Measurements from ENCODE around the gene CDKN1C.

Gene CDKN1C

DNA sequence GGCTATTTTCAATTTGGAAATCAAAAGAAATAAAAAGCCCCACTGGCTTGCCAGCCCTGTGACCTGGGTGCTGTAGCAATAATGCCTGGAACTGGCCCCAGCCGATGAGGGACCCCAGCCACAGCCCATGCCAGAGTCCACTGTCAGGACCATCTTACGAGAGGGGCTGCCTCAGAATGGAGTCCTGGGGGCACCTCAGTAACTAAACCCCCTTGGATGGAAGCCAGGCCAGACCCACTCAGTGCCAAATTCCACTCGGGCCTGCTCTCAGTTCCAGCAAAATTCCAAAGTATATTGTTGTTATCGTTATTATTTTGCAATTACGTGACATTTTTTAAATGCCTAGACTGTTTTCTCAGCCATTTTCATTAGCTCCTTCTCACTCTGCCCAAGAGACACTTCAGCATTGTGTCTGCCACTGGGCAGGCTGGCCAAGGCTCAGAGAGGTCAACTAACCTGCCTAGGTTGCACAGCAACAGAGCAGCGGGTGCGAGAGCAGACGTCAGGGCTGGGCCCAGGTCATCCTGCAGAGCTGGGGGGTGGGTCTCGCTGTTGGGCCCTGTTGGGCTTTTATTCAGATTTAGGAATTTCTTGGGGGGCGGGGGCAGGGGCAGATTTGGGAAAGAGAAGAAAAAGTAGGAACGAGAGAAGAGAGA, 19.5 kb downstream of the CDKN1C start:
- TF ChIP-seq NFRKB (IDR thresholded peaks at IDR 0.05) (no peak), BHLHE40 (IDR thresholded peaks at IDR 0.05; ENCODE audit: borderline replicate concordance) (no peak), HDGF (IDR thresholded peaks at IDR 0.05; ENCODE audit: borderline replicate concordance) (no peak), FOXK2 (IDR thresholded peaks at IDR 0.05) (no peak), SP1 (IDR thresholded peaks at IDR 0.05) (no peak), SUZ12 (IDR thresholded peaks at IDR 0.05) (no peak), FOXA1 (IDR thresholded peaks at IDR 0.05) (no peak), CTBP1 (IDR thresholded peaks at IDR 0.05; ENCODE audit: borderline replicate concordance) (no peak)
- POLR2A ChIA-PET: no interaction called here
- CTCF ChIA-PET: interaction anchor here (0.8 kb wide), 1 partner anchor 29 kb away, joined by 3 read pairs; no protein-coding TSS in a partner anchor
- DNase-seq (ENCODE audit: extremely low spot score): no peak

DNA sequence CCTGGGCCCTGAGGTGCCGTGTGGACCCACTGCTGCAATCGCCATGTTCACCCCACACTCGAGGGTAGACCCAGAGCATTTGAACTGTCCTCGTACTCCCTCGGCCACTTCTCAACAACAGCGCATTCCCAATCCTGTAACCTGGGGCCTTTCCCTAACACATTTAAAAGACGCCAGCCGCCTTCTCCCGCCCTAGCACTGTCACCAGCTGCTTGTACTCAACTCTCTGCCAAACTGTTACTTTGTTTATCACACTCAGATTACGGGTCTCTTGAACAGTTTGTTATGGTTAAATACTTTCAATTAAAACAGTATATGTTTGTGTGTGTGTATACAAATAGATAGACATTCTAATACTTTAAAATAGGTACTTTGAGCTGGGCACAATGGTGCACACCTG, 20.7 kb downstream of the CDKN1C start:
- ChIA-PET CTCF (interaction anchor here (0.8 kb wide), 1 partner anchor 28 kb away, joined by 3 read pairs; no protein-coding TSS in a partner anchor), POLR2A (no interaction called here)
- TF ChIP-seq L3MBTL2 (conservative IDR thresholded peaks at IDR 0.05) (no peak), PKNOX1 (IDR thresholded peaks at IDR 0.05) (no peak), TARDBP (IDR thresholded peaks at IDR 0.05) (no peak), SUZ12 (IDR thresholded peaks at IDR 0.05) (no peak), FOXA1 (IDR thresholded peaks at IDR 0.05) (no peak), ARNT (IDR thresholded peaks at IDR 0.05) (no peak)
- DNase-seq (ENCODE audit: extremely low spot score): no peak

- POLR2A ChIA-PET: no interaction called here
- CTCF ChIA-PET: no interaction called here
- DNase-seq (ENCODE audit: extremely low spot score): no peak
- no peak for TF ChIP-seq FOXA1 (IDR thresholded peaks at IDR 0.05)
- TF ChIP-seq PKNOX1 (IDR thresholded peaks at IDR 0.05): no peak
- no peak for TF ChIP-seq SP1 (IDR thresholded peaks at IDR 0.05)
- TF ChIP-seq SUZ12 (IDR thresholded peaks at IDR 0.05): no peak
- TF ChIP-seq ELF4 (IDR thresholded peaks at IDR 0.05): no peak
- no peak for TF ChIP-seq CTBP1 (IDR thresholded peaks at IDR 0.05; ENCODE audit: borderline replicate concordance)
- no peak for TF ChIP-seq NFRKB (IDR thresholded peaks at IDR 0.05)
- TF ChIP-seq TARDBP (IDR thresholded peaks at IDR 0.05): no peak
- TF ChIP-seq L3MBTL2 (conservative IDR thresholded peaks at IDR 0.05): no peak
- no peak for TF ChIP-seq HDGF (IDR thresholded peaks at IDR 0.05; ENCODE audit: borderline replicate concordance)
- no peak for TF ChIP-seq FOXK2 (IDR thresholded peaks at IDR 0.05)
- TF ChIP-seq FOXM1 (IDR thresholded peaks at IDR 0.05; ENCODE audit: borderline replicate concordance): no peak
- no peak for TF ChIP-seq BHLHE40 (IDR thresholded peaks at IDR 0.05; ENCODE audit: borderline replicate concordance)
- no peak for TF ChIP-seq ARNT (IDR thresholded peaks at IDR 0.05)
- no peak for TF ChIP-seq ZNF384 (IDR thresholded peaks at IDR 0.05)
- TF ChIP-seq LEF1 (IDR thresholded peaks at IDR 0.05; ENCODE audit: borderline replicate concordance): no peak
These were observed 22.3 kb downstream of the CDKN1C start for GRCh38 chr11:2863276-2863618.

GRCh38 chr11:2862395-2863275, 22.9 kb downstream of the CDKN1C start:
- ChIA-PET CTCF (no interaction called here), POLR2A (no interaction called here)
- no peak for TF ChIP-seq SP1 (IDR thresholded peaks at IDR 0.05)
- TF ChIP-seq CTBP1 (IDR thresholded peaks at IDR 0.05; ENCODE audit: borderline replicate concordance): no peak
- TF ChIP-seq FOXA1 (IDR thresholded peaks at IDR 0.05): no peak
- TF ChIP-seq NFRKB (IDR thresholded peaks at IDR 0.05): no peak
- TF ChIP-seq FOXK2 (IDR thresholded peaks at IDR 0.05): no peak
- DNase-seq (ENCODE audit: extremely low spot score): no peak

- no peak for TF ChIP-seq SP1 (IDR thresholded peaks at IDR 0.05)
- no peak for TF ChIP-seq BHLHE40 (IDR thresholded peaks at IDR 0.05; ENCODE audit: borderline replicate concordance)
- TF ChIP-seq FOXA1 (IDR thresholded peaks at IDR 0.05): no peak
- TF ChIP-seq HDGF (IDR thresholded peaks at IDR 0.05; ENCODE audit: borderline replicate concordance): no peak
- no peak for TF ChIP-seq ZNF384 (IDR thresholded peaks at IDR 0.05)
- no peak for TF ChIP-seq FOXK2 (IDR thresholded peaks at IDR 0.05)
- no peak for DNase-seq (ENCODE audit: extremely low spot score)
- CTCF ChIA-PET: no interaction called here
- POLR2A ChIA-PET: no interaction called here
These were observed 24.9 kb downstream of the CDKN1C start for GRCh38 chr11:2860636-2861035.

- no peak for TF ChIP-seq BHLHE40 (IDR thresholded peaks at IDR 0.05; ENCODE audit: borderline replicate concordance)
- TF ChIP-seq FOXK2 (IDR thresholded peaks at IDR 0.05): no peak
- no peak for TF ChIP-seq SP1 (IDR thresholded peaks at IDR 0.05)
- TF ChIP-seq LEF1 (IDR thresholded peaks at IDR 0.05; ENCODE audit: borderline replicate concordance): no peak
- no peak for TF ChIP-seq CTBP1 (IDR thresholded peaks at IDR 0.05; ENCODE audit: borderline replicate concordance)
- no peak for TF ChIP-seq ARNT (IDR thresholded peaks at IDR 0.05)
- TF ChIP-seq ELF4 (IDR thresholded peaks at IDR 0.05): no peak
- TF ChIP-seq SUZ12 (IDR thresholded peaks at IDR 0.05): no peak
- no peak for TF ChIP-seq PKNOX1 (IDR thresholded peaks at IDR 0.05)
These were observed 25.9 kb downstream of the CDKN1C start for GRCh38 chr11:2859699-2860037.

More at GRCh38 chr11:2859699-2860037, 25.9 kb downstream of the CDKN1C start:
- no peak for DNase-seq (ENCODE audit: extremely low spot score)
- ChIA-PET CTCF (no interaction called here), POLR2A (no interaction called here)

Measured in HEK293T (cell line).